A549 (cell line): Measurements from ENCODE around the gene ATP1A3.

ENCODE experiments used
- CTCF ChIP-seq: fragments of >200 bp; sonication (Bioruptor Twin); formaldehyde crosslinking; IDR thresholded peaks from 3 replicates; pipeline ENCODE4 v1.5.1; 2016
- EP300 ChIP-seq, 2 experiments: fragments of >200 bp; sonication (Bioruptor Twin); formaldehyde crosslinking; IDR thresholded peaks; 2 replicates in 1 of 2; 3 replicates in 1 of 2; pipeline ENCODE4 v1.6.1; 2016 to 2017
- FOSL2 ChIP-seq, 2 experiments: fragments of 450-650 bp in 1 of 2; fragments of >200 bp in 1 of 2; sonication (Bioruptor Twin) in 1 of 2; formaldehyde crosslinking; IDR thresholded peaks; 2 replicates each; pipeline versions ENCODE4 v1.5.0 to v1.6.1; 2016 to 2020; ENCODE audit warnings: mild to moderate bottlenecking in 1 of 2, moderate library complexity in 1 of 2
- JUN ChIP-seq, 2 experiments: fragments of >200 bp; sonication (Bioruptor Twin); formaldehyde crosslinking; IDR thresholded peaks; 2 replicates in 1 of 2; 3 replicates in 1 of 2; pipeline ENCODE4 v1.6.1; 2016 to 2017
- TF ChIP-seq, protein P1 (sequence below): fragments of >200 bp; sonication (Bioruptor Twin); formaldehyde crosslinking; IDR thresholded peaks from 3 replicates; pipeline ENCODE4 v1.6.1; 2016

DNA sequence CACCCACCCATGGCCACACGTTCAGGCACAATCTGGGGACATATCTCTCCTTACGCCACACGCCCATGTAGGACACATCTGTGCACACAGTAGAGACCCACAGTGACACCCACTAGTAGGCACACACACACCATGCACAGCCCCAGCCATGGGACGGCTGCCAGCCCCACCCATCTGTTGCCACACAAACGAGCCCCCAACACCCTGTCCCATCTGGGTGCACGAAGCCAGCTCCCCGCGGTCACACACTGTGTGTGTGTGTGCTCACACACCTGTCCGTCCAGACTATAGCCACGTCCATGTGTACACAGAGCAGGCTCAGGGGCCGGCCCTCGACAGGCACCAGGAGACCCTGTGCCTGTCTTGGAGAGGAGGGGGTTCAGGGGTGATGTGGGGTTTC, 76.4 kb downstream of the ATP1A3 start:
- TF ChIP-seq, protein P1, sequence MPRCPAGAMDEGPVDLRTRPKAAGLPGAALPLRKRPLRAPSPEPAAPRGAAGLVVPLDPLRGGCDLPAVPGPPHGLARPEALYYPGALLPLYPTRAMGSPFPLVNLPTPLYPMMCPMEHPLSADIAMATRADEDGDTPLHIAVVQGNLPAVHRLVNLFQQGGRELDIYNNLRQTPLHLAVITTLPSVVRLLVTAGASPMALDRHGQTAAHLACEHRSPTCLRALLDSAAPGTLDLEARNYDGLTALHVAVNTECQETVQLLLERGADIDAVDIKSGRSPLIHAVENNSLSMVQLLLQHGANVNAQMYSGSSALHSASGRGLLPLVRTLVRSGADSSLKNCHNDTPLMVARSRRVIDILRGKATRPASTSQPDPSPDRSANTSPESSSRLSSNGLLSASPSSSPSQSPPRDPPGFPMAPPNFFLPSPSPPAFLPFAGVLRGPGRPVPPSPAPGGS: no peak
- TF ChIP-seq CTCF (no peak), JUN (IDR thresholded peaks at IDR 0.05) (no peak), FOSL2 (IDR thresholded peaks at IDR 0.05) (no peak), FOSL2 (CRISPR knock-in tag; IDR thresholded peaks at IDR 0.05) (no peak), EP300 (IDR thresholded peaks at IDR 0.05) (no peak)
